Measurements from ENCODE around the gene COA8.
"Not testable (repeated sequence)": the region's sequence is repeated elsewhere in the genome, so short reads cannot be mapped to it uniquely, and the experiment has no call there.

The COA8 gene

DNA sequence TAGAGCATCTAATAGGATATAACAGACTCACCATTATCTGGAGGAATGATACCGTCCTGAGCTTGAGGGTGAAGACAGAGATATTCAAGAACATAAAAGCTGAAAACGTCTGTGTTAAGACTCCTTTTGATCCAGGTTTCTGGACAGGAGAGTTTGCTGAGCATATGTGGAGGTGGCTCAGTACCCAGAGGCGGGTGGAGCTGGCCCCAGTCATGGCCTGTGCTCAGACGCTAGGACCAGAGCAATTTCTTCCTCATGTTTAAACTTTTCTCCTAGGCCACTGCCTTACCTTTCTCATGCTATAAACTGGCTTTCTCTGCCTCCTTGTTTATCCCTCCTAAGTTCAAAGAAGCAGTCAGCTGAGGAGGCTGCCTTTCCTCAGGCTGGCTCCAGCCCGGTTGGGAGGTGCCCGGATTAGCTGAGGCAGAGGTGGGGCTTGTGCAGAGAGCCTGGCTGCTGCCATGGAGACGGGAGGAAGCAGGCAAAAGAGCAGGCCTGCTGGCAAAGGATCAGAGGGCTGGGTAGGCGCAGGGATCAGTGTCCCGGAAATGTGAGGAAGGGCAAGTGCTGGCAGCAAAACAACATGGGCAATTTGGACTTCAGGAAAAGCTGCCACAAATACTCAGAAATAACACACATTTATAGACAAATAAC is 13.7 kb downstream of the COA8 start:
- no peak for DNase-seq

DNA sequence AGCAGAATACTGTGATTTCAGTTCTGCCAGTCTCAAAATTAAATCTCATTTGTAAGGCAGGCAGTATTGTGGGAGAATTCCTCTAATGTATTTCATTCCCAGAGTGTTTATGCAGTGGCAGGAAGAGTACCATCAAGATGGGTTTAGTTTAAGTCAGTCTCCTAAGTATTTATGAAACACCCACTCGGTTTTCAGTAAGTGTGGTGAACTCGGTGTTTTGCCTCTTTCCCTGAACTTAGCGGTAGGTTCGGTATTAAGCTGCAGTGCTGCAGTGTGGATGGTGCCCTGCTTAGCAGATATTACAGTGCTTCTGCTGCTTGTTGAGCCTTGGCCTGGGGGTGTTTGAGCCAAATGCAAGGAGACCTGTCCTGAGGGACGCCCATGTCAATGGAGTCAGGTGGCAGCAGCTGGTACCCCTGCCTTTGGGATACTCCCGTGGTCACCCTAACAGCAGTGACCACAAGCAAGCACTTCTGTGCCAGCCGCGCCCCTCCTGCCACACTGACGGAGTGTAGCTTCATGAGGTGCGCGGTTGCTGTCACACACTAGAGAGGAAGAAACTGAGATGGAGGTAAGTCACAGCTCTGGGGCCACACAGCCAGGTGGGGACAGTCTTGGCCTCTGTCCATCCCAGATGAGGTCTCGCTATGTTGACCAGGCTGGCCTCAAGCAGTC is 15.8 kb downstream of the COA8 start:
- DNase-seq = no peak

DNA sequence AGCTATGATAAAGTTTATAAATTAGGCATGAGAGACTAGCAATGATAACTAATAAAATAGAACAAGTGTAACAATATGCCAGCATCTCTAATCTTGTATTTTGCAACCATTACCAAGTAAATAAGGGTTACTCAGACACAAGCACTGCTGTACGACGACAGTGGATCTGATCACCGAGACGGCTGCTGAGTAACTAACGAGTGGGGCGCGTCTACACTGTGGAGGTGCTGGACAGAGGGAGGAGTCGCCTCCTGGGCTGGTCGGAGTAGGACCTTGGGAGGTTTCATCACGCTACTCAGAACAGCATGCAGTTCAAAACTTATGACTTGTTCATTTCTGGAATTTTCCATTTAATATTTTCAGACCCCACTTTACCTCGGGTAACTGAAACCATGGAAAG is 18.4 kb downstream of the COA8 start:
- no peak for DNase-seq

DNA sequence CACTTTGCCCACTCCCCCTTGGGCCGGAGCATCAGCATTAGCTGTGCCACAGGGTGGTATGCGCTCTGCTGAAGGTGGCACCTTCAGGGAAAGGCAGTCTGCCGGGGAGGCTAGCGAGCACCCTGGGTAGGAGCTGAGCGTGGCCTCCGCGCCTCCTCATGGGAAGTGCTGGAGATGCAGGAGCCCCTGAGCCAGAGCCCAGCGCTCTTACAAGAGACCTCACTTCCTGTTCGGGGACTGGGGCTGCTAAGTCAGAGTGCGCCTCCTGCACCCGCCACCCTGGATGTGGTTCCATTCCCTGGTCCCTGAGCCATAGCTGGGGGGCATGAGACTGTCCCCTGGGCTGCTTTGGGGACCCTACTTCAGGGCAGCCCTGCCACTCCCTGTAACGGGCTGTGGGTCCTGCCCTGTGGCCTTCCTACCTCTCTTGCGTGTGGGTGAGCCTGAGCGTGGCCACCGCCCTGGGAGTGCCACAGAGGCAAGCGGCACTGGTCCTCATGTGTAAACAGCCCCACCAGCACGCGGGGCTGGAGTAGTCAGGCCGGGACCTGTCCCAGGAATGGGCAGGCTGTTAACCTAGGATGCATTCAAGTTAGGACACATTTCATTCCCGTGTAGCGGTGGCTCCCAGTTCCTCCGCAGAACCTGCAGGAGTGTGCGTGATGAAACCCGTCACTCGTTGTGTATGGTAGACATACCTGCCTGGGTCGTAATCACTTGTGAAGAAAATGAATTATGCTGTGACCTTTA is 19.4 kb downstream of the COA8 start:
- no peak for DNase-seq

DNA sequence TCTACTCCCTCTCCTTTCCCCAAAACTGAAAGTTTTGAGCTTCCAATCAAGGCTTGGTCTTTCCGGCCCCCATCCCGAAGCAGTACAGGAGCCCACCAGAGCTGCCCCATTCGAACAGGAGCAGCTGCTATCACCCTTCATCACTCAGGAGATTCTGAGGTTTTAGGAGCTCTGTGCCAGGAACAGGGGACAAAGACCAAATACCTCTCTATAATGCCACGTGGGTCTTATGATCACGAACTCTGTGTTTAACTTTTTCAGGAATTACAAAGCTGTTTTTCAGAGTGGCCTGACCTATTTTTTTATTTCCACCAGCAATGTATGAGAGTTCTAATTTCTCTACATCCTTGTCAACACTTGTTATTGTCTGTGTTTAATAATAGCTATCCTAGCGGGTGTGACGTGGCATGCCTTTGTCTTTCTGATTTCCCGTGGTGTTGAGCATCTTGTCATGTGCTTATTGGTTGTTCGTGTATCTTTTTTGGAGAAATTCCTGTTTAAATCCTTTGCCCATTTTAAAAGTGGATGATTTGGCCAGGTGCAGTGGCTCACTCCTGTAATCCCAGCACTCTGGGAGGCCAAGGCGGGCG is 21.7 kb downstream of the COA8 start:
- DNase-seq = no peak

DNA sequence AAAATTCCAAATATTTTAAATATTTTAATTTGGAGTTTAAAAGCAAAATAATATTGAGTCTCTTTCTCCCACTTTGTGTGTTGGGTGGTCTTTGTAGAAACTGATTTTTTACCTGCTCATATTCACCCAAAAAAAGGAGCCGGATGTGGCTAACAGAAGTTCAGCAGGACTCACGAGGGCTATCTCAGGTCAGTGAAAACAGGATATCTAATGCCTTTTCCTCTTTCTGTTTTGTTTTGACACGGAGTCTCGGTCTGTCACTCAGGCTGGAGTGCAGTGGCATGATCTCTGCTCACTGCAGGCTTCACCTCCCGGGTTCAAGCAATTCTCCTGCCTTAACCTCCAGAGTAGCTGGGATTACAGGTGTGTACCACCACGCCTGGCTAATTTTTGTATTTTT is 30.8 kb downstream of the COA8 start:
- peak; percentile 2 for DNase-seq

DNA sequence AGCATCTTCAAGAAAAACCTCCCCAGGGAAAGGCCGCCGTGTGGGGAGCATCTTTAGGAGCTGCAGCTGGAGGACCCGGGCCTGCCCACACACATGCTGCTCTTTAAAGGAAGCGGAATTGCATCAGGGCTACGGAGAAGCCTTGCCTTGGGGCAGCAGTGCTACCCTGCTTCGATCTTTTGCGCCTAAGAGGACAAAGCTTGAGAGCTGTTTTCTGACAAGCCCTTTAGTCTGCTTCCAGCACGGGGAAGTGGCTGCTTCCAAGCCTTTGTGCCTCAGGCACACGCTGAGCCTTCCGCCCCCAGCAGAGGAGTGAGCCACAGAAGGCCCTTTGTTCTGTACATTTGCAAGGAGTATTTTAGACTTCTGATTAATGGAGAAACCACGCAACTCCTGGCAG is 31.5 kb downstream of the COA8 start:
- DNase-seq = no peak

DNA sequence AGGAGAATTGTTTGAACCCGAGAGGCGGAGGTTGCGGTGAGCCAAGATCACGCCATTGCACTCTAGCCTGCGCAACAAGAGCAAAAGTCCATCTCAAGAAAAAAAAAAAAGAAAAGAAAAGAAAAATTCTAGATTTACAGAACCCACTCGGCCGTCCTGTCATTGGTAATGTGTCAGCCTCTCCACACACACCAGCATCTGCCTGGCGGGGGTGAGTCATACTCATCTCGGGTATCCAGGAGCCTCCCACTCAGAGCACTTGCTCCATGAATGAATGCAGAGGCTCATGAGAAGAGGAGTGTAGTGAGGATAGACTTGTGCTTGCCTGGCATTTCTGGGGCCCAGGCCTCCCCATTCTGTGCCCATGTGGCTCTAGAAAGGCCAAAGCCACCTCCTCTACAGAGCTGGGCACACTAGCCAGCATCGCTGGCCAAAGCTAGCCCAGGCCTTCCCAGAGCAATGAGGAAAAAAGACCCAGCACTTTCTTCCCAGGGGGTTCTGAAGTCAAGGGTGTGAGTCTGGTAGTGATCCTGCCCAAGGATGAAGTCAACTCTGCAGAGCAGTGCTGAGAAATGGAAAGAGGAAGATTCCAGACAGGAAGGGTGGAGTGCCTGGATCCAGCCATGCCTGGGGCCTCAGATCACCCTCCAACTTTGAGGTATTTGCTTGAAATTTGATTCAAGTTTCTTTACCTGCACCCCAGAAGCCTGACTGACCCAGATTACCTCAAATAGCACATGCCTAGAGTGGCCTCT is 35.0 kb downstream of the COA8 start:
- no peak for DNase-seq

DNA sequence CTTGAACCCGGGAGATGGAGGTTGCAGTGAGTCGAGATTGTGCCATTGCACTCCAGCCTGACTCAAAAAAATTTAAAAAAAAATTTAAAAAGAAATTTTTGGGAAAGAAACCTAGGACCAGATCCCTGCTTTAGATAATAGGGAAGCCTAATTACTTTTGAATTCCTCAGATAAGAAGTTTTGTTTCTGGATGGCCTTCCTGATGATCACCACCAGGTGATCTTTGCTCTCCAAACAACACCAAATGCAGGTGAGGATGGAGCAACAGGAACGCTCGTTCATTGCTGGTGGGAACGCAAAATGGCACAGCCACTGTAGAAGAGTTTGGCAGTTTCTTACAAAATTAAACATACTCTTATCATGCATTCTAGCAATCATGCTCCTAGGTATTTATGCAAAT is 37.7 kb downstream of the COA8 start:
- no peak for DNase-seq

DNA sequence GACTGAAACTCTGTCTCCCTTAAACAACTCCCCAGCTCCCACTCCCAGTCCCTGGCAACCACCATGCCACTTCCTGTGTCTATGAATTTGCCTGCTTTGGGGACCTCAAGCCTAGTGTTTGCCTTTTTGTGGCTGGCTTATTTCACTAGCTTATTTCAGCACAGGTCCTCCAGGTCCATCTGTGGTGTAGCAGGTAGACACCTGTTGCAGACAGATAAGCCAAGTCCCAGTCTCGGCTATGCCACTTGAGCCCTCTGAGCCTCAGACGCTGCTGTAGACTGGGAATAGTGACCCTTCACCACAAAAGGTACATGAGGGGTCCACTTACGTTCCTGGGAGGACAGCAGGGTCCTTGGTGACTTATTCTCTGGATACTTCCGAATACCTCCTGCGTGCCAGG is 41.9 kb downstream of the COA8 start:
- no peak for DNase-seq

DNA sequence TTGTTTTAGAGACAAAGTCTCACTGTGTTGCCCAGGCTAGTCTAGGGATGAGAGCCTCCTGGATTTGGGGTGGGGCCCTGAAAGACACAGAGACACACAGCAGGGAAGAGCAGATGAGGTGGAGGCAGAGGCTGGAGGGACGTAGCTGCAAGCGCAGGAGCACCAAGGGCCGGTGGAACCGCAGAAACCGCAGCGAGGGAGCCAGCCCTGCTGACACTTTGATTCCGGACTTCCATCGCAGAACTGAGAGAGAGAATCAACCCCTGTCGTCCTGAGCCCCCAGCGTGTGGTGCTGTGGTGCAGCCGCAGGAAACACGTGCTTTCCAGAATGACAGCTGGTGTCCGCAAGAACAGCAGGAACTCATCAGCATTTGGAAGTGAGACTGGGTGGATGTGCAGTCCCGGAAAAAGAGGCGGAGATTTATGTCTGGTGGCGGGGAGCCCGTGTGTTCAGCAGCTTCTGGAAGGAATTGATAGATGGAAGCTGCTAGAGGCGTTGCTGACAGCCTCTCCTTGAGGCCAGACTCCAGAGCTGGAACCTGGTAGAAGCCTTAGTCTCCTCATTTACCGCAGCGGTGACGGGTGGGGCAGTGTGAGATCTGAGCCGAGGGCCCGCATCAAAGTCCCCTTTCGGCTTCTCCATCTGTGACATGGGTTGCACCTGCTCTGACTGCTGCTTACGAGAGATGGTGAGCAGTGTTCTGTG is 44.4 kb downstream of the COA8 start:
- peak; percentile 68 for DNase-seq

DNA sequence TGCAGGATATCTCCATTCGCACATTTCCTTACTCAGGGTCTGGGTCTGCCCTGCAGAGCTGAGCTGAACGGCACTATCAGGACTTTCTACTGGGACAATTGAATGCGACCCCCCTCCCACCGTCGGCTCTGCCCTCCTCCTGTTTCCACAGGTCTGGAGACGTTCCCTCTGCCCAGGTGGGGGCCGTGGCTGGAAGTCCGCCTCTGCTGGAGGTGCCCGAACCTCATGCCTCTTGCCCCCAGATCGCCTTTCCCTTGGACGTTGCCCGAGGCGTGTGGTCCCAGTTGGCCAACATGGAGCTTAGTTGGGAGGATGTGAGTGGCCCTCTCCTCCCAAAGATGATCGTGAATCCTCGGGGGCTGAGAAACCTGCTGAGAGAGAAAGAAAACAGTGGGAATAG is 45.1 kb downstream of the COA8 start:
- DNase-seq = no peak

DNA sequence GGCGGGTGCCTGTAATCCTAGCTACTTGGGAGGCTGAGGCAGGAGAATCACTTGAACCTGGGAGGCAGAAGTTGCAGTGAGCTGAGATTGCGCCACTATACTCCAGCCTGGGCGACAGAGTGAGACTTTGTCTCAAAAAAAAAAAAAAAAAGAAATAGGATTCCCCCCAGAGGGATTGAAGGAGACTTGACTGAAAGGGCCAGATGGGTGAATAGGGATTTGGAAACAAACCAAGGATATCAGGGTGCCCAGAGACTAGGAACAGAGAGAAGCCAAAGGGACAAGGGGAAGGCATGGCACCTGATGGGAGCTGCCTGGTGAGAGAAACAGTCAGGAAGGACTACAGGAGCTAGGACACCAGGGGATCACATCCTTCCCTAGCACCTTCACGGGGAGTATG is 46.3 kb downstream of the COA8 start:
- not testable (repeated sequence) for DNase-seq

DNA sequence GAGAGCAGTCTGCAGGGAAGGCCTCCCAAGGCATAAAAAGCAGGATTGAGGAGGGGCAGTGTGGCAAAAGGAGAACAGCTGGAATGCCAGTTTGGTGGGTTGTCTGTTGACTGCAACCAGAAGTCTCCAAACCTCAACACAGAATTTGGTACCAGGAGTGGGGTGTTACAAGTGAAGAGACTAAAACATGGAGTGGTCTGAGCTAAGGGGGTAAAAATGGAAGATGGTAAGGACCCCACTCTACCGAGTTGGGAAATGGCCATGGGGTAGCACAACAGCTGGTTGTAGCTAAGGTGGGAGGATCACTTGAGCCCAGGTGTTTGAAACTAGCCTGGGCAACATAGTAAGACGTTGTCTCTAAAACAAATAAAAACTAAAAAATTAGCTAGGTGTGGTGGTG is 48.5 kb downstream of the COA8 start:
- DNase-seq = no peak

DNA sequence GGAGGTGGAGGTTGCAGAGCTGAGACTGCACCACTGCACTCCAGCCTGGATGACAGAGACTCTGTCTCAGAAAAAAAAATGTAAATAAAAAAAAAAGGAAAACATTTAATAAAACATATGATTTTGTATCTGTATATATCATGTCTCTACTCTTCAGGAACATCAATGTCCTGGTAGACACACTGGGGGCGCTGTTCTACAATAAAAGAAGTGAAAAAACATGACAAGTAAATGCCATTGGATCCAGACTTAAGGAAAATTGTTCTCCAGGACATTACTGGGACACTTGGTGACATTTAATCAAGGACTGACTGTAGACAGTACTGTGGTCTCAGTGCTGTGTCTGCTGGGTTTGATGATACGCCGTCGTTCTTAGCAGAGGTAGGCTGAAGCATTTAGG is 50.8 kb downstream of the COA8 start:
- DNase-seq = no peak

DNA sequence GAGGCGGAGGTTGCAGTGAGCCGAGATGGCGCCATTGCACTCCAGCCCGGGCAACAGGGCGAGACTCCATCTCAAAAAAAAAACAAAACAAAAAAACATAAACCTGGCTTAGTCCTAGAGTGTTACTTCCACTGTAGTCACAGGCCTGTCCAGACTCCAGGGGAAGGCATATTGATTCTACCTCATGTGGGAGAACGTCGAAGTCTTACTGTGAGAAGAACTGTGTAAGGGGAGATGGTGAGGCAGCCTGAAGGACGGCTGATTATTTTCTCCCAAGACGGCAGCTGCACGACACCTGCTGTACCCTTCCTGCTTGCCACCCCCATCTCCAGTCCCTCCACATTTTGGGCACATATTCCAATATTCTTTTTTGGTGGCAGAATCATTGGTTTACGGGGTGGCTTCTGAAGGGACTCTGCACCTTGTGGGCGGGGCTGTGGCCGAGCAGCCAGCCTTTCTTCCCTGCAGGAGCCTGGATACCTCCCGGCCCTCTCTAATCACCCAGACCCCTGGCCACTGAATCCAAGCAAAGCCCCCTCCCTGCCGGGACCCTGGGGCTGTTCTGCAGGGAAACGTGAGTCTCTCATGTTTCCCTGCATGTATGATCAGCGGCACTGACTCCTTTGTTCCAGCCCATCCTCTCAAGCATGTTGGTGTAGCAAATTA is 54.0 kb downstream of the COA8 start:
- DNase-seq = no peak

DNA sequence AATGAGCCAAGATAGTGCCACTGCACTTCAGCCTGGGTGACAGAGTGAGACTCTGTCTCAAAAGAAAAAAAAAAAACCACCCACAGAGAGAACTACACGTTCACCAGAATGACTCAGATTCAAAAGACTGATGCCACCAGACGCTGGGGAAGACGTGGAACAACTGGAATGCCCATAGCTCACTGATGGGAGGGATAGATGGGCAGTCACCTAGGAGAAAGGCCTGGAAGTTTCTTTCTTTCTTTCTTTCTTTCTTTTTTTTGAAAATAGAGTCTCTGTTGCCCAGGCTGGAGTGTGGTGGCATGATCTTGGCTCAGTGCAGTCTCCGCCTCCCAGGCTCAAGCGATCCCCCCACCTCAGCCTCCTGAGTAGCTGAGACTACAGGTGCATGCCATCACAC is 56.3 kb downstream of the COA8 start:
- no peak for DNase-seq

DNA sequence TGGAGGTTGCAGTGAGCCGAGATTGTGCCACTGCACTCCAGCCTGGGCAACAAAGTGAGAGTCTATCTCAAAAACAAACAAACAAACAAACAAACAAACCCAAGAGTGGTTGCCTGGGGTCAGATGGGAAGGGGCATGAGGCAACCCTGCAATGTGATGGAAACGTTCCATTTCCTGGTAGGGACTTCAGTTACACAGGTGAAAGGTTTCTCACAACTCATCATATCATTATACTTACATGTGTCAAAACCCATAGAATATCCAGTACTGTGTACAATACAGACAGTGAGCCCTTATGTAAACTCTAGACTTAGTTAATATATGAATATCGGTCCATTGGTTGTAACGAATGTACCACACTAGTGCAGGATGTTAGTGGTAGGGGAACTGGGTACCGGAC is 59.1 kb downstream of the COA8 start:
- no peak for DNase-seq

DNA sequence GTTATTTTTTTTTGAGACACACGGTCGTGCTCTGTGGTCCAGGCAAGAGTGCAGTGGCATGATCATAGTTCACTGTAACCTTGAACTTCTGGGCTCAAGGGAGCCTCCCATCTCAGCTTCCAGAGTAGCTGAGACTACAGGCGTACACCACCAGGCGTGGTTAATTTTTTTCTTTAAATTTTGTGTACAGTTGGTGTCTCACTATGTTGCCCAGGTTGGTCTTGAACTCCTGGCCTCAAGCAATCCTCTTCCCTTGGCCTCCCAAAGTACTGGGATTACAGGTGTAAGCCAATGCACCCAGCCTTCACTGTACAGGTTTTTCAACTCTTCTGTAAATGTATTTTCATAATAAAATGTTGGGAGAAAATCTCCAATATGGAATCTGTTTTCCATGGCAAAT is 60.5 kb downstream of the COA8 start:
- no peak for DNase-seq

DNA sequence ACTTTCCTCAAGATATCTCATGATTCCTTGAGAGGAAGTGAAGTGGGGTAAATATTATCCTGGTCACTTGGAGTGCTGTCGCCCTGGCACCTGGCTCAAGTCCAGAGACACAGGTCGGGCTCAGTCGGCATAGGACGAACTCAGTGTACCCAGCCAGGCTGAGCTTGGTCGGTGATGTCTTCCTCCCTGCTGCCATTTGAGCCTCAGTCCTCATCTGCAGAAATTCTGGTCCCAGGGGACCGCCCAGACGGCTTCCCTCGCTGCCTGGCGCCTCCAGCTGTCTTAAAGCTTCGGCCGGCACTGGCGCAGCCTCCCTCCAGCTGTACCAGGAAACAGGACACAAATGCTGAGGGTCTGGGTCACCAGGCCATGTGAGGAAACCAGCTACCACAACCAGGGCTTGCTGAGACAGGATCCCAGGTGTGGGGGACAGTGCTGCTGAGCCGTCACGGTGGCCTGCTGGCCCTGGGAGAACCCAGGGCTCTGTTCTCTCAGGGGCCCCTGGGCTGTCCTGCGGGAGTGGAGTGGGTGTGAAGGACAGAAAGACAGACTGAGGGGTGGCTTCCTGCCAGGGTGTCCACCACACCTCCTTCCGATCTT is 61.2 kb downstream of the COA8 start:
- no peak for DNase-seq

DNA sequence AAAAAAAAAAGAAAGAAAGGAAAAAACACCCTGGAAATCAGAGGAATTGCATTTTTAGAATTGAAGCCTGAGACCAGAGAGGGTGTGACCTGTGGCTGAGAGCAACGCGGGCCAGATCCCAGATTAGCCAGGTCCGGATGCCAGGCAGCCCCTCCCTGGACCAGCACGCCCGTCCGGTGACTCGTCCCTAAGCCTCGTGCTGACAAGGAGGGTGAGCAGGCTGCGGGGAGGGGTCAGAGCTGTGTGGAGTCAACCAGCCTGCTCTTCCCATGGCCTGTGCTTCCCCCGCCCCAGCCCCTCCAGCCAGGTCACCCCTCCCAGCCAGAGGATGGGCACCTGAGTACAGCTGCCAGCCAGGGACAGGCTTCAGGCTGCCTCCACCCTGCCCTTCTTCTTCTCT is 62.1 kb downstream of the COA8 start:
- DNase-seq = no peak
